GM19328 (cell line): ENCODE data around the gene RBFOX1.
"Not testable (repeated sequence)": the region's sequence is repeated elsewhere in the genome, so short reads cannot be mapped to it uniquely, and the experiment has no call there.

Experiments
- ATAC-seq: cut with Tn5 transposase; IDR thresholded peaks from one replicate; pipeline ENCODE4 v1.9.1; 2021; ENCODE audit warnings: mild to moderate bottlenecking, moderate library complexity; ENCODE audit not compliant: unreplicated experiment

Gene RBFOX1

DNA sequence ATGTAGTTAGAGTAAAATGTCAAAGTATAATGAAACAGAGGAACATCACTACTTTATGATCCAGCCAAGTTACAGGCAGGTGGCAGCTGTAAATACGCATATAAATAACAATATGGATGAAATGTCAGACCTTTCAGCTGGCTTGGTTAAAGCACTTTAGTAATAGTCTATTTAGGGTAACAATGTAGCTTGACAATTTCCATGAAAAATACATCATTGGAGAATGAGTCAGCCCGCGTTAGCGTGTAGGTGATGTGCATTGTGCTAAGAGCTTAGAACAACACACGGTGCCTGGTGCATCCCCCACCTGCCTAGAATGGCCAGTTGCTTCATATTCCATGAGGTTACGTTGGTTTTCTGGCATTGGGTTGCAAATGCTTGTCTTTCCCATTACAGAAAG lies 119.4 kb downstream of the RBFOX1 start:
- no peak for ATAC-seq

DNA sequence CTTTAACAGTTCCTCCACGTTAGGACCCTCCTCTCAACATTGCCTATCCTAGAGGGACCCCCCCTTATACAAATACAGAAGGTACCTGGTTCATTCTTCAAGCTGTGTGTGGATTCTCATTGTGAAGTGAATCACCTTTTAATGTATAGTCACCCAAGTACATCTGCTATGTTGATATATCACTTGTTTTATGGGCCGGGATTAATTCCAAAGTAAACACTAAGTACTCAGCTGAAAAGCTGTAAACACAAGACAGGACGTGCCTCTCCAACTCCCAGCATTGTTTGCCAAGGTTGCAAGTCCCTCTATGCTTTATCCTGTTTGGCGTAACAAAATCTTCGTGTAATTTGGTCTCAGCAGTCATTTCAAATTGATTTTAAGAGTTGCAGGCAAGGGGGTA lies 123.6 kb downstream of the RBFOX1 start:
- no peak for ATAC-seq

DNA sequence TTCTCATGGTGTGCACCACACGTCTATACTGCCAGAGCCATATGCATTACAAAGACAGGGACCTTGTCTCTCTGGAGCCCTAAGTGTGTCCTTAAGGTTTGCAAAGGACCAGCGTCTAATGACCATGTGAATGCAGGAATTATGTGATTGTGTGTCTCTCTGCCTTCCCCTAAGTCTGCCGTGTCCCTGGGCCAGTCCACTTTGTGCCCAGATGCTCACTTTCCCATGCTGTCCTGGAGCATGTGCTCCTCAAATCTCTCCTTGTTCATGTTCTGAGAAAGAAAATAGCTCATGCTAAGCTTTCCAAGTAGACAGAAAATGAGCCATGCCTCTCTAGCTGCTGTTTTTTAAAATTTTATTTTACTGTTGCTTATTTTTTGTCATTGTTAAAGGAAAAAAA lies 125.5 kb downstream of the RBFOX1 start:
- ATAC-seq = no peak

DNA sequence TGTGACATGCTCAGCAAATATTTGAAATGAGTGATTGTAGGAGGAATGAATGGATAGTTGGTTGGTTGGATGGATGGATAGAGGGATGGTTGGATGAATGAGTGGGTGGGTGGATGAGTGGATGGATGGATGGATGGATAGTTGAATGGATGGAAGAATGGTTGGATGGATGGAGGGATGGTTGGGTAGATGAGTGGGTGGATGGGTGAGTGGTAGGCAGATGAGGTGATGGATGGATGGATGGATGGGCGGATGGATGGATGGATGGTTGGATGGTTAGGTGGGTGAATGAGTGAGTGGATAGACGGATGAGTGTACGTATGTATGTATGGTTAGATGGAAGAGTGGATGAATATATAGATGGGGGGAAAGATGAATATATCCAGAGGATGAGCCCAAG lies 137.7 kb downstream of the RBFOX1 start:
- ATAC-seq = no peak

DNA sequence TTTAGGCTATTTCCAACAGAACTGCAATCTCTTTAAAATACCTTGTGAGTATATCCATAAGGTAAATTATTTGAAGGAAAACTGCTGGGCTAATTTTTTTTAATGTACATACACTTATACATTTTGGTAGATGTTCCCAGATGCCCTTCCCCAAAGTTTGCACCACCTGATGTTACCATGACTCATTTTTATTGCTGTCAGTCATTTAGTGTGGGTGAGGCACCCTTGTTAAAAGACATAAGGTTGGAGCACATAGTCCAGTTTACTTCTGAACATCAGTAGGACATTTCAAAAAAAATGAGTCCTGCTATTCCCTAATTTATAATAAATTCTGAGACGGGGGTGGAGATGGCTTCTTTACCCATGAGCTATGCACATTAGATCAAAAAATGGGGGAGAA lies 138.6 kb downstream of the RBFOX1 start:
- no peak for ATAC-seq

DNA sequence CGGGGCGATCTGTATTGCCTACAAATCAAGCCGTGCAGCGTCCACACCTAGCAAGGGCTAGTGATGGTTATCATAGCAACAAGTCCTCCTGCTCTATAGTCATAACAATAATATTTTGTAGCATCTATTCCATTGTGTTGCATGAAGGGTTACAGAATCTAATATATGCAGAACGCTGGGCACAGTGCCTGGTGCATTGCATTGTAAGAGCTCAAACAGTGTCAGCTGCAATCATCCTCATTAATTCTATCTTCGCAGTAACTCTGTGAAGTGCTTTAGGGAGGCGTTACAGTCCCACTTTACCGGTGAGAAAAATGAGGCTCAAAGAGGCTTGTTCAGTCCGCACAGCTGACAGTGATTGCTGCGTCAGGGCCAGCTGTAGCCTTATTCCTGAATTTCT lies 149.4 kb downstream of the RBFOX1 start:
- no peak for ATAC-seq

DNA sequence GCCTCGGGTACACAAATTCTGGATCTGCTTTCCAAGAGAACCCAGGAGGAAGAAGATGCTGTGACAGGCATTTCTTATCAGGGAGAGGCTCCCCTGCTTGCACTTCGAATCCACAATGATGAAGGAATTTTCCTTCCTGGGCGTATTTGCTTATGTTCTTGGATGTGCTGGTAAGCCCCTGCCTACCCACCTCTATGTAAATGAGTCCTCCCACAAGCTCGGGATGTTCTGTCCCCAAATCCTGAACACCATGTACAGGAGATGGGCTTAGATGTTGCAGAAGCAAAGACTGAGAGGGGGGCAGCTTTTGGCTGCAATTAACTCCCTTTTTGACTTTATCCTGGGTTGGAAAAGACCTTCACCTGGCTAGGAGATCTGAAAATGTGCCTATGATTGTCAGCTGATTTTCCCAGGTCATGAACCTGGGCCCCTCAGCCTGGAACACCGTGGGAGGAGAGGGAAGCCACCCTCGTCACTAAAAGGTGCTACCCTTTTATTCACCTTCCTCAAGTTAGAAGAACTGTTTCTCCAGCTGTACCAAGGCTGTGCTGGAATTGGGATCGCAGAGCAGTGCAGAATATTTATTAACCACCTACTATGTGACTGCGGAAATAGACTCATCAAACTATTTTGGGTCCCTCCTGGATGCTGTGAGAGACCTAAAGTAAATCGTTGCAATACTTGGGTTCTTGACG lies 150.1 kb downstream of the RBFOX1 start:
- no peak for ATAC-seq

DNA sequence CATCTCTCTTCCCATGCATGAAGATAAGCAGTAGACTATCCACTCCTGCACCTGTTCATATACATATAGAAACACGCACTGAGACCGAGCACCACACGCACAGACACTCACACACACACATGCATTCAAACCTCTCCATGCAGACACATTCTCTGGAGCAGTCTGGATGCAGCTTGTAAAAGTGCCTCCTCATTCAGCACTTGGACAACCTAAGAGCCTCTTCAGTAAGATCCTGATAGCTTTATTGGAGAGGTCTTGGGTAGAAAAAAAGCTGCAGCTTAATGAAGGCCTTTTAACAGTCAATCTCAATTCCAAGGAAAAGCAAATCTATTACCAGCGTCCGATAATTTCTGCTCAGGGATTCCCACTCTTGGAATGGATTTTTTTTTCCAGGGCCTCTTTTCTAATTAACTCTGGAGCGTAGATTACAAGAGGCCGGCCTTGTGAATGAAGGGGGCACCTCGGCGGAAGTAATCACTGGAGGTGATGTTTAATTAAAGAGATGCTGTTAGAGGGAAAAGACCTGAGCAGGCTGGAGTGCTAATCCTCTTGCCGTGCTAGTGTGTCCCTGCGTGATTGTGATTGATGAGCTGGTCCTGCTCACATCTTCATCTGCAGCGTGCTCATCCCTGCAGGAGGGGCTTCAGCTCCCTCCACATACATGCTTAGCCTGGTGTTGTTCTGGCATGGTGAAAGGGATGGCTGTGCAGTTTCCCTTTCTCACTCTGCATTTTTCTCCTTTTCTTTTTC lies 155.1 kb downstream of the RBFOX1 start:
- no peak for ATAC-seq

DNA sequence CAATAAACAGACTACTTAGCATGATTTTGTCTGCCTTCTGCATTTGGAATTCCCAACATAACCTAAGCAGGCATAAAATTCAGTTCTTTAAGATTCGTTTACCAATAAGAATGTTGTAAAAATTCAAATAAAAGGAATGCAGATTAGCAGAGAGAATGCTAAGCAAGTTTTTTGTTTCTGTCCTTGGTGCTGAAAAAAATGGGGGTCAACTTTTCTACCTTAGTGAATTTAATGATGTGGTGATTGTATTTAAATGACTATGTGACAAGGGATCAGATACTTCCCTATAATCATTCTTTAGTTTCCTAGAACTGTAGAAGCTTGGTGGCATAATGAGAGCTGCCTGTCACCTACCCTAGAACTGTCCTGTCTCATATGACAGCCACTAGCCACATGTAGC lies 159.5 kb downstream of the RBFOX1 start:
- ATAC-seq = no peak

DNA sequence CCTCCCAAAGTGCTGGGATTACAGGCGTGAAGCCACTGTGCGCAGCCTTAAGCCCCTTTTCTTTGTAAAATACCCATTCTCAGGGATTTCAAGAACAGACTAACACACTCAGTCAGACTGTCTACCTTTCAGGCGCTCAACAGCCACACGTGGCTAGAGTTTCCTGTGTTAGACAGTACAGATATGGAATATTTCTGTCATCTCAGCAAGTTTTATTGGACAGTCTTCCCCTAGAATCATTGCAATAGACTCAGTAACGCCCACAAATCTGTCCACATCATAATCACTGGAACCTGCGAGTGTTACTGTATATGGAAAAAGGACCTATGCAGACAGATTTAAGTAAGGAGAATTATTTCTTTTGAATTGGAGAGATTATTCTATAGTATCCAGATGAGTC lies 160.5 kb downstream of the RBFOX1 start:
- no peak for ATAC-seq

DNA sequence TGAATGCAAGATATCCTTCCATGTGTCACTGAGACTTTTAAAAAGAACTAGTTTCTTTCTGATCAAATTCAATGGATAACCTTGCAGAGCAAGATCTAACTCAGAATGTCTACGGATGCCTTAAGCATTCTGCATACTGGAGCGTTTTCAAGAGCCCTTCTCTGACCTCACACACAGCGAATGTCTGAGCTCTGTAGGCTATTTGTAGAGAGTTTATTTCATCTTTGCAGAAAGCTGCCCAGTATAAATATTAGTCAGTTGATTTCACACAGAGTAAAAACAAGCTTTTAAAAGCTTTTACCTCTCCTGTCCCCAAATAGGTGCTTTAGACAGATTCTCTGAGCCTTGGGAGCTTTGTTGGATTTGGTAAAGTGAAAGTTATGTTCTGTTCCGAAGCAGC lies 165.0 kb downstream of the RBFOX1 start:
- ATAC-seq = no peak

DNA sequence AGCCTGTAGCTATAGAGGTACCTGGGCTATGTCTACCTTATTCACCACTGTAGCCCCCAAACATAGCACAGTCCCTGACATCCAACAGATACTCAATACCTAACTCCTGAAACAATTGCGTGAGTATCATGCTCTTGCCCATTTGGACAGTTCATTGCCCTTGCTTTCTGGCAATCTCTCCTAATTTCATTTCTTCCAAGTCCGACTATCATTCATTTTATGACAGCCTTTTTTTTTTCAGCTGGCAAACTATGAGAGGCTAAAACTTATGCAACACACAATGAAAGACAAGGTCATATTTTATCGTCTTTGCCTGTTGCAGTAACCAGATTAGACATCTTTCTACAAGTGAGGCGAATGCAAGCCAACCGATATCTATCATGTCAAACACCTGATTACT lies 169.2 kb downstream of the RBFOX1 start:
- no peak for ATAC-seq

DNA sequence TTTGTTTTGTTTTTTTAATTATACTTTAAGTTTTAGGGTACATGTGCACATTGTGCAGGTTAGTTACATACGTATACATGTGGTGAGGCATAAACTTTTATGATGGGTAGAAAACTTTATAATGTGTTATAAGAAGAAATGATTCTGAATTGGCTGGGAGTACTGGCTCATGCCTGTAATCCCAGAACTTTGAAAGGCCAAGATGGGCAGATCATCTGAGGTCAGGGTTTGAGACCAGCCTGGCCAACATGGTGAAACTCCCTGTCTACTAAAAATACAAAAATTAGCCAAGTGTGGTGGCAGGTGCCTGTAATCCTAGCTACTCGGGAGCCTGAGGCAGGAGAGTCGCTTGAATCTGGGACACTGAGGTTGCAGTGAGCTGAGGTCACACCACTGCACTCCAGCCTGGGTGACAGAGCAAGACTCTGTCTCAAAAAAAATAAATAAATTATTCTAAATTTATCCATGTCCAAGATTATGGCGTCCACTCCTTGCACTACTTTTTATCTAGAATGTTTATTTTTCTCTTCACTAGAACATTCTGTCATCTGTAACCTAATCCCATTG lies 170.0 kb downstream of the RBFOX1 start:
- ATAC-seq = not testable (repeated sequence)

DNA sequence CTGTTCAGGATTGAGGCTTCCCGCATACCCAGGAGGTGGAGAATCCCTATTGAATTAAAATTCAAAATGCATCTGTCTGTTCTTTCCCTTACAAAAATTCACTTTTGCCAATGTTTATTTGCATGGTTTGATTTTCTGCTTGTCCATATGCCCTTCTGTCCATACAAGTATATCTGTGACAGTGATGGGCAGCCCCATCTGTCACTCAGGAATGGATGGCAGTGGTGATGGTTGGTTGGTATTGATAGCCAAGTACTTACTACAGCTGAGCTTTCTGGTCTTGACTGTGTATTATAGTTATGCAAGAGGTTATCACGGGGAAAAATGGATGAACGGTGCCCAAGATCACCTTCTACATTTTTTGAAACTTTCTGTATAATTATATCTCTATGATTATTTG lies 171.0 kb downstream of the RBFOX1 start:
- ATAC-seq = no peak

DNA sequence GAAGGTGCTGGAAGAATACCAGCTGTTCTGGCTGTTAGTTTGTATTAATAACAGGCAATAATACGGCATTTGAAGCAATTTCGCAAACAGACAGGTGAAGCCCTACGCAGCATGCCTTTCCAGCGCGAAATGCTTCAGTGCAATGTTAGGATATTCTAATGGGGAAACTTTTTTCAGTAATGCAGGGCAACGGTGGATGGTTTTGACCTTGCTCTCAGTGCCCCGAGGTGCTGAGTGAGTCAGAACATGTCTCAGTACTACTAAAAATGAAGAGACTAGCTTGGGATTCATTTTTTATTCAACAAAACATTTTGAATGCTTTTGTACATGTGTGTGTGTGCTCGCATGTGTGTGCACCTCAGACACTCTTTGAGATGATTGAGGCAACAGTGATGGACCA lies 172.2 kb downstream of the RBFOX1 start:
- ATAC-seq = no peak

DNA sequence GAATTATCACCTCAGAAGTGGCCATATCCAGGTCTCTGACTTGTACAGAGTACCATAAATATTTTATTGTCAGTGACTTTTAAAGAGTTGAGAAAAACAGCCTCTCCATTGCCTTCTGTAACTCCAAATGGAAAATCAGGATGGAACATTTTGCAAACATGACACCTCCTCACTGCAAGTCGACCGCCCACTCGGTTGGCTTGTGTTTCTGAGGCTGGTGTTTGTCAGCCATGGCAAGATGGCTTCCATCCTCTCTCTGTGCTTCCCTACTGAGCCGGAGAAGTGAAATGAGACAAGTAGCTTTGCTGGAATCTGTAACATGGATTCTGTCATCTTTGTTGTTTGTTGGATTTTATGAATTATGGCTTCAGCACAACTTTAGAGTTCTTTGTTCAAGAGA lies 172.8 kb downstream of the RBFOX1 start:
- no peak for ATAC-seq

DNA sequence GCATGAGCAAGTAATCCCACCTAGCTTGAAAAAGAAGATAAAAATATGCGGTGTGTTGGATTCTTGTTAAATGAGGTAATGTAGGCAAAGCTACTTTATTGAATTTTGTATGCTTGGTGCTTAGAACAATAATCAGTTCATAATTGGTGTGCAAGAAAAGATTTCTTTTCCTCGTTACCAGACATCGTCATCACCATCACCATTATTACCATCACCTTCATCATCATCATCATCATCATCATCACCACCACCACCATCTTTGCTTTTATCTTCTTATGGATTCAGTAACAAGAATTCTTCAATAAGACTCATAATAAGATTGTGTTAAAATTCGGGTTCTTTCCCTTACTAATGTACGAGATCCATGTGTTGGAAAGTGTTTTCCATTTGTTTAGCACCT lies 173.7 kb downstream of the RBFOX1 start:
- ATAC-seq = no peak

DNA sequence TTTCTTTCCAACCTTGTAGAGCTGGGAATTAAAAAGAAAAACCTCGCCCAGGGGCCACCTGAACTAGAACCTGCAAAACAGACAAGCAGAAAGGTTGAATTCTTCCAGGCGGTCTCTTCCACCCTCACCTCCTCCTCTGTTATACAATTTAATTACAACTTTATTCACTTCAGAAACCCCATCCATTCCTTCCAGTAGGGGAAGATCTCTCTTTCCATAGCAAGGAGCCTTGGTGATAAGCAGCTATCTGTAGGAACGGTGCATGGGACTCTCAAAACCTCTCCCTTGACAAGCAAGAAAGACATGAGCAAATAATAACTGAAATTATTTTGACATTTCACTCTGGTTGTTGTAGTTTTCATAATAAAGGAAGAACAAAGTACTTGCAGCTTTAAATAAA lies 176.0 kb downstream of the RBFOX1 start:
- no peak for ATAC-seq

DNA sequence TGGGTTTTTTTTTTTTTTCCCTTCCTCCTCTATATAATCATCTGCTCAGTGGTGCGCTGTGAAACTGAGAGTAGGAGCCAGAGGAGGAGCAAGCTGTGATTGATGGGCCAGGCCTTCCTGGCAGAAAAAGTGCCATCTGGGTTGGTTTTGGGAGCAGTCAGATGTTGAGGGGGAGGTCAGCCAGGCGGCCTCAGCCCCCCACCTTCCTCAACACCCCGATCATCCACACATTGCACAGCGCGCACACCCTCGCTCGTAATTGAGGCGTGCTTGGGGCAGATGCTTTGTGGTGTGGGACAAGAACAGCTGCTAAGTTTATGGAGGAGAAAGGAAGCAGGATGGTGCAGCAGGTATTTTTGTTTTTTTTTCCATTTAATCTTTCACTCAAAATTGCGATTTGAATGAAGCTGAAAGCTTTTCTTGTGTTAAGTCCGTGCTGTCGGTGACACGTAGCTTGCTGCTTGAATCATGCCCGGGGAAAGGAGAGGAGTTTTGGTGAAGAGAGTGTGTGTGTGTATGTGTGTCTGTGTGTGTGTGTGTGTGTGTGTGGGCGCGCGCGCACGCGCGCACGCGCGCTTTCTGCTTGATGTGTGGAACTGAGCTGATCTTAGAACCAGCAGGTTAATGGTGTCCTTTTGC lies 177.4 kb downstream of the RBFOX1 start:
- no peak for ATAC-seq

DNA sequence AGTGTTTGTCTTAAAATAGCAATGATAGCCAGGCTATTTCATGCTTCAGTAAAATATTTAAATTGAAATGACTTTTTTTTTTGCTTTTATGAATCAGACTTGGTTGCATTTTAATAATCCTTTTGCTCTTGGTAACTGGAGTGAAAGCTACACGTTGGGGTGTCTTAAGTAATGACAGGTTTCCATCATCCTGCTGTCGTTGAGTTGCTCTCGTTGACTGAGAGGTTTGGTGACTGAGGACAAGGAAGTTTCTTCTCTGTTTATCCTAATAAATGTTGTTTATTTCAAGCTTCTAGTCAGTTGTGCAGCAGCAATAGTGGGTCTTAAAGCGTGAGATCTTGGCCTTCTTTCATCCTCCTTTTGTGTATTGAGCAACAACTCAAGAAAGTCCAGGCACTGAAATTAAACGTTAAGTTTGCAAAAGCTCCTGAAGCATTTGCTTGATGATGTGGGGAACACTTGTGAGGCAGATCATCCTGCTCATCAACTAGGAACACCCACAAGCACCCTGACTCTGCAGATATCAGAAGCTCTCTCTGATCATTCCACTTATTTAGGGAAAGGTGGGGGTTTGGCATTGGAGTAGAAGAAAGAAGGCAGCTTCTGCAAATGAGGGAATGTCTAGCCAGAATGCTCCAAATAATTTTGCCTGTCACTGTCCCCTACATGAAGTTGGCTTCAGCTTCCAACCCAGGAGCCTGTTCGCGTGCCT lies 179.1 kb downstream of the RBFOX1 start:
- ATAC-seq = no peak

DNA sequence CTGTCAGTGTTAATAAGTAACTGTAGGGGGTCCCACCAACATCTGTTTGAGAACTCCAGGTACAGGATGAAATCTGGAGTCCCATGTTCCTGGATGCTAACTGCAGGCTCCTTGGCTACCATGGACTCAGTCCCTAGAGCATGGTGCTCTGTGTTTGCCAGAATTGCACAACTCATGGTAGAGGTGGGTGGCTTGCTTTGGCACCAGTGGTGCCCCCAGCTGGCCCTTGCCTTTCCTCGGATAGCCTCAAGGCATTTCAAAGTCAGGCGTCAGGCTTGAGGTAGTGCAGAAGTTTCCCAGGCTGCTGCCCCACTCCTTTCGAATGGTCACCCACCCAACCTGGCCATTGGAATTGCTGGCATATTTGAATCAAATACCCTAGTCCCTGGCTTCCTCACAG lies 179.9 kb downstream of the RBFOX1 start:
- ATAC-seq = no peak
